SK-N-SH (cell line): ENCODE results near the gene HAUS1. TPM values are rescaled to one million over a fixed set of nuclear protein-coding genes. Genes with fewer than 3 reads are reported as not detected.

Experiments used
- CTCF ChIA-PET: fragments of 300-600, 350-600 bp; formaldehyde crosslinking; extraction: SDS; loops from one replicate; lab custom pipeline; 2021; lab: Yijun Ruan, JAX
- POLR2A ChIA-PET: fragments of 350-600 bp; sonication (Branson Sonifier 250); formaldehyde crosslinking; extraction: SDS; loops from one replicate; lab custom pipeline; 2020; ENCODE audit warnings: antibody characterized with exemption, inconsistent platforms; lab: Yijun Ruan, JAX
- DNase-seq: peaks from one replicate; pipeline ENCODE4 v3.0.0; 2012
- H2AFZ ChIP-seq: fragments of 200-600 bp; sonication (generic); 2 replicates; pipeline ENCODE4 v1.8.1; 2016; ENCODE audit warnings: antibody characterized with exemption, mild to moderate bottlenecking, low read depth
- H3F3A ChIP-seq: fragments of 200-600 bp; sonication (generic); replicated peaks from 2 replicates; pipeline ENCODE3; 2016; ENCODE audit warnings: antibody characterized with exemption, mild to moderate bottlenecking; ENCODE audit not compliant: insufficient read depth
- H3K27ac ChIP-seq, 2 experiments: fragments of 200-500 bp in 1 of 2; fragments of 200-600 bp in 1 of 2; sonication (Bioruptor generic) in 1 of 2; sonication (generic), shearing (Covaris generic) in 1 of 2; 2 replicates each; pipeline versions ENCODE4 v1.5.1 to v1.6.1; 2014 to 2016; ENCODE audit warnings: low read depth in 2 of 2, inconsistent platforms in 1 of 2, low read length in 1 of 2, mild to moderate bottlenecking in 1 of 2, mixed read lengths in 1 of 2
- H3K27me3 ChIP-seq: fragments of 200-600 bp; sonication (generic), shearing (Covaris generic); 2 replicates; pipeline ENCODE4 v1.6.1; 2016; ENCODE audit warnings: mixed run types; ENCODE audit not compliant: insufficient read depth
- H3K36me3 ChIP-seq, 2 experiments: fragments of 200-500 bp in 1 of 2; fragments of 200-600 bp in 1 of 2; sonication (Bioruptor generic) in 1 of 2; sonication (generic) in 1 of 2; replicated peaks in 1 of 2; 2 replicates each; pipeline versions ENCODE3 to v1.5.1; 2014 to 2016; ENCODE audit warnings: low read length in 1 of 2, mild to moderate bottlenecking in 1 of 2; ENCODE audit not compliant: insufficient read depth in 2 of 2, control insufficient read depth in 1 of 2
- H3K4me1 ChIP-seq, 2 experiments: fragments of 200-500 bp in 1 of 2; fragments of 200-600 bp in 1 of 2; sonication (Bioruptor generic) in 1 of 2; sonication (generic), shearing (Covaris generic) in 1 of 2; 2 replicates each; pipeline versions ENCODE4 v1.5.1 to v1.6.1; 2014 to 2016; ENCODE audit warnings: low read depth in 1 of 2, low read length in 1 of 2, mixed run types in 1 of 2; ENCODE audit not compliant: insufficient read depth in 2 of 2, control insufficient read depth in 1 of 2
- H3K4me2 ChIP-seq: fragments of 200-600 bp; sonication (generic), shearing (Covaris generic); 2 replicates; pipeline ENCODE4 v1.6.1; 2017; ENCODE audit warnings: mixed run types
- H3K4me3 ChIP-seq, 2 experiments: fragments of 200-500 bp in 1 of 2; fragments of 200-600 bp in 1 of 2; sonication (Bioruptor generic) in 1 of 2; sonication (generic), shearing (Covaris generic) in 1 of 2; 2 replicates each; pipeline versions ENCODE4 v1.5.1 to v1.8.1; 2014 to 2016; ENCODE audit warnings: low read depth in 2 of 2, inconsistent platforms in 1 of 2, low read length in 1 of 2, mild to moderate bottlenecking in 1 of 2, mixed read lengths in 1 of 2, moderate library complexity in 1 of 2
- H3K79me2 ChIP-seq: fragments of 200-600 bp; sonication (generic); 2 replicates; pipeline ENCODE4 v1.8.1; 2017; ENCODE audit warnings: mild to moderate bottlenecking; ENCODE audit not compliant: insufficient read depth
- H3K9ac ChIP-seq: fragments of 200-600 bp; sonication (generic); 2 replicates; pipeline ENCODE4 v1.6.1; 2017; ENCODE audit warnings: mixed run types
- H3K9me2 ChIP-seq: fragments of 200-600 bp; sonication (generic); 2 replicates; pipeline ENCODE4 v1.6.1; 2017; ENCODE audit warnings: mixed run types
- H3K9me3 ChIP-seq: fragments of 200-600 bp; sonication (generic); 2 replicates; pipeline ENCODE4 v1.6.1; 2017; ENCODE audit warnings: mixed run types, mild to moderate bottlenecking, moderate library complexity
- H4K20me1 ChIP-seq: fragments of 200-600 bp; sonication (generic); 2 replicates; pipeline ENCODE4 v1.6.1; 2017; ENCODE audit warnings: mild to moderate bottlenecking, mixed run types; ENCODE audit not compliant: insufficient read depth
- CHD2 ChIP-seq: fragments of 150-350 bp; IDR thresholded peaks from 2 replicates; pipeline ENCODE4 v1.6.1; 2018; ENCODE audit warnings: low read length; ENCODE audit not compliant: partially characterized antibody
- CTCF ChIP-seq: fragments of 200-600 bp; sonication (generic); IDR thresholded peaks from 2 replicates; pipeline ENCODE4 v1.6.1; 2017; ENCODE audit warnings: antibody characterized with exemption, mild to moderate bottlenecking, moderate library complexity
- ELF1 ChIP-seq: IDR thresholded peaks from 2 replicates; pipeline ENCODE4 v1.4.0; 2012
- JUND ChIP-seq: IDR thresholded peaks from 2 replicates; pipeline ENCODE4 v1.4.0; 2012
- MAX ChIP-seq: IDR thresholded peaks from 2 replicates; pipeline ENCODE4 v1.4.0; 2012; ENCODE audit warnings: low read depth
- MEF2A ChIP-seq: IDR thresholded peaks from 2 replicates; pipeline ENCODE4 v1.4.0; 2012; ENCODE audit warnings: low read depth, borderline replicate concordance
- NFIC ChIP-seq: IDR thresholded peaks from 2 replicates; pipeline ENCODE4 v1.4.0; 2012; ENCODE audit warnings: borderline replicate concordance
- PBX3 ChIP-seq: IDR thresholded peaks from 2 replicates; pipeline ENCODE4; 2012
- POLR2AphosphoS5 ChIP-seq: IDR thresholded peaks from 2 replicates; pipeline ENCODE4 v1.6.1; 2012; ENCODE audit warnings: low read depth, low read length
- RCOR1 ChIP-seq: fragments of 150-350 bp; IDR thresholded peaks from 2 replicates; pipeline ENCODE4 v1.6.1; 2017; ENCODE audit warnings: antibody characterized with exemption, low read length
- RFX5 ChIP-seq: IDR thresholded peaks from 2 replicates; pipeline ENCODE4 v1.6.1; 2012; ENCODE audit warnings: mild to moderate bottlenecking, improper control_type of control experiment, low read length
- RXRA ChIP-seq: IDR thresholded peaks from 2 replicates; pipeline ENCODE4 v1.4.0; 2012; ENCODE audit warnings: low read depth, mild to moderate bottlenecking, borderline replicate concordance
- SIN3A ChIP-seq: IDR thresholded peaks from 2 replicates; pipeline ENCODE4 v1.6.1; 2012; ENCODE audit warnings: low read depth, mild to moderate bottlenecking, low read length, moderate library complexity, borderline replicate concordance
- SMC3 ChIP-seq: IDR thresholded peaks from 2 replicates; pipeline ENCODE4 v1.6.1; 2012; ENCODE audit warnings: low read depth, low read length, improper control_type of control experiment
- TAF1 ChIP-seq: IDR thresholded peaks from 2 replicates; pipeline ENCODE4 v1.6.1; 2012; ENCODE audit warnings: low read depth, mild to moderate bottlenecking, low read length, moderate library complexity, borderline replicate concordance
- USF2 ChIP-seq: fragments of 150-350 bp; IDR thresholded peaks from 2 replicates; pipeline ENCODE4 v1.6.1; 2017; ENCODE audit warnings: antibody characterized with exemption, low read length, low read depth, borderline replicate concordance
- YY1 ChIP-seq: IDR thresholded peaks from 2 replicates; pipeline ENCODE4 v1.4.0; 2012; ENCODE audit warnings: low read depth, mild to moderate bottlenecking
- WGBS: methylation state at CpG from one replicate; pipeline ENCODE4 v1.1.6; 2017; ENCODE audit warnings: low lambda C conversion rate; 5-methylcytosine and 5-hydroxymethylcytosine counted together
- polyA plus RNA-seq, 3 experiments: library from polyadenylated mRNA; depleted of rRNA; stranded (reverse); fragments of >200 nt; gene quantifications; 2 replicates each; pipeline ENCODE4 v1.2.3, GENCODE V29; 2012

HAUS1 gene
- polyA plus RNA-seq, 1 of the 3 experiments (the other 2 are of a cell fraction) = 55.2 TPM

- Histone ChIP-seq H3K27ac (peak overlapping the region; percentile 85 to 88), H3K4me2 (peak overlapping the region; percentile 78), H2AFZ (peak overlapping the region; percentile 100), H3K36me3 (peaks cover 8 to 40% of the 10 kb centered on the region in 2 experiments), H3K9me2 (no peaks in the 10 kb centered on the region), H3K79me2 (peaks cover 61% of the 10 kb centered on the region), H3K9me3 (no peaks in the 10 kb centered on the region), H3K9ac (peak overlapping the region; percentile 91), H3K27me3 (no peaks in the 10 kb centered on the region), H3K4me1 (peaks cover 5 to 11% of the 10 kb centered on the region in 2 experiments; a peak in 2 of 4 replicates), H3K4me3 (peak overlapping the region; percentile 68 to 91), H3F3A (peaks cover 9% of the 10 kb centered on the region), H4K20me1 (peaks cover 38% of the 10 kb centered on the region)
- CTCF ChIA-PET = interaction anchor here (1.7 to 2.6 kb wide), 2 partner anchors 24 to 76 kb away, joined by 7 to 12 read pairs; a partner anchor contains a TSS
- no peak for TF ChIP-seq SMC3
- TF ChIP-seq MEF2A = no peak
- TF ChIP-seq RFX5 = no peak
- no peak for TF ChIP-seq CTCF
- no peak for TF ChIP-seq JUND
- no peak for TF ChIP-seq SIN3A
- no peak for TF ChIP-seq USF2
- no peak for TF ChIP-seq YY1
- TF ChIP-seq RCOR1 = no peak
- TF ChIP-seq PBX3 = no peak
- no peak for TF ChIP-seq NFIC
- no peak for TF ChIP-seq CHD2
- TF ChIP-seq RXRA = no peak
- no peak for TF ChIP-seq ELF1
- TF ChIP-seq MAX = no peak
- no peak for TF ChIP-seq POLR2AphosphoS5
- no peak for TF ChIP-seq TAF1
- DNase-seq = no peak
- POLR2A ChIA-PET = interaction anchor here (1.3 kb wide), 1 partner anchor 20 kb away, joined by 3 read pairs; no protein-coding TSS in a partner anchor
- 2% methylated on average over 8 of the region's 8 CpGs for WGBS
These were observed 6.8 kb upstream of the HAUS1 start for GRCh38 chr18:46097431-46097800.
